ENCODE measurements around the gene TAF12.
"Not testable (repeated sequence)": the region's sequence is repeated elsewhere in the genome, so short reads cannot be mapped to it uniquely, and the experiment has no call there.

The TAF12 gene

DNA sequence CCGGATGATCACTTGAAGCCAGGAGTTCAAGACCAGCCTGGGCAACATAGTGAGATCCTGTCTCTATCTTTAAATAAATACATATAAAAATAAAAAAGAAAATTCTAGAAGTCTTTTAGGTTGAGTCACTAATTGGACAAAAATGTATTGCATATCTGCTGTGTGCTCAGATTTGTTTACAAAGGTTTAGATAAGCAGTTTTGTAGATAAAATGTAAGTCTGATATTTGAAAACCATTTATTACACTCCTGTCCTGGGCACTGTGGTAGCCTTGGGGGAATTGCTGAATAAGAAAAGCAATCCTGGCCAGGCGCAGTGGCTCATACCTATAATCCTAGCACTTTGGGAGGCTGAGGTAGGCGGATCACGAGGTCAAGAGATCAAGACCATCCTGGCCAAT lies 37.3 kb upstream of the TAF12 start:
- no peak overlapping the region for H4K91ac ChIP-seq (ENCODE audit: low read depth, low read length)
- no peak overlapping the region for H2BK5ac ChIP-seq (ENCODE audit: low read depth, low read length, poor library complexity)
- H3K27ac ChIP-seq (ENCODE audit: low read depth, low read length), result no peak overlapping the region
- no peak for DNase-seq
- no peak overlapping the region for H2BK120ac ChIP-seq (ENCODE audit: insufficient read depth, low read length, poor library complexity)
- H3K9me3 ChIP-seq (ENCODE audit: insufficient read depth, low read depth, low read length), result no peaks in the 10 kb centered on the region
- WGBS (ENCODE audit: extremely low coverage, insufficient coverage, insufficient read length), result no CpG with 5 or more reads among the region's 4 CpGs
- H3K27me3 ChIP-seq (ENCODE audit: insufficient read depth, low read length), result no peaks in the 10 kb centered on the region
- no peaks in the 10 kb centered on the region for H3K79me2 ChIP-seq (ENCODE audit: control insufficient read depth, insufficient read depth, low read length, poor library complexity)
- no peak overlapping the region for H3K14ac ChIP-seq (ENCODE audit: low read length)
- H3K18ac ChIP-seq (ENCODE audit: low read length), result no peak overlapping the region
- H2BK12ac ChIP-seq (ENCODE audit: low read length), result no peak overlapping the region
- no peak overlapping the region for H2AK5ac ChIP-seq (ENCODE audit: low read length)
- no peak overlapping the region for H3K4me3 ChIP-seq (ENCODE audit: low read depth, low read length)
- no peak overlapping the region for H4K12ac ChIP-seq (ENCODE audit: low read depth, low read length)
- no peak overlapping the region for H3K4ac ChIP-seq (ENCODE audit: low read depth, low read length)
- no peak overlapping the region for H3K23ac ChIP-seq (ENCODE audit: low read length)
- H3K9ac ChIP-seq (ENCODE audit: low read length), result no peak overlapping the region
- H3K4me1 ChIP-seq (ENCODE audit: control insufficient read depth in 1 of 2, insufficient read depth in 2 of 2, low read length in 2 of 2), result peaks cover 0 to 5% of the 10 kb centered on the region in 2 experiments
- no peak overlapping the region for H4K8ac ChIP-seq (ENCODE audit: low read depth, low read length)
- H2AFZ ChIP-seq (ENCODE audit: insufficient read depth, low read length, poor library complexity), result no peak overlapping the region
- H3K79me1 ChIP-seq (ENCODE audit: low read length), result peaks cover 3% of the 10 kb centered on the region
- H3K36me3 ChIP-seq (ENCODE audit: control insufficient read depth in 1 of 2, insufficient read depth in 2 of 2, low read length in 2 of 2), result peaks cover 2 to 11% of the 10 kb centered on the region in 2 experiments
- H3K4me2 ChIP-seq (ENCODE audit: low read length), result no peak overlapping the region

DNA sequence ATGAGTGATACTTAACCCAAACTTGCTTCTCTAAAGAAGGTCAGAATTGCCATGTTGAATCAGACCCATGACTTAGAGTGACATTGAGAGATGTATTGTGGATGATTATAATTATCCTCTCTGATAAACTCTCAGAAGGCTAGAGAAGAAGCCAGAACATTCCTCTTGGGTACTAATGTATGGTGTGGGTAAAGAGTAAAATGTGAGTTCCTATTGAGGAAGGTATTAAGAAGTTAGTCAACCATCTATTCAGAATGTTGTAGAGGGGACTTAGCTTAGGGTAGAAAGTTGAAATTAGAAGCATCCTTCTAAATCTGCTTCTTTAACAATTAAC lies 33.0 kb upstream of the TAF12 start:
- Histone ChIP-seq H4K91ac (ENCODE audit: low read depth, low read length) (no peak overlapping the region), H3K27ac (ENCODE audit: low read depth, low read length) (peak overlapping the region; percentile 90), H3K79me2 (ENCODE audit: control insufficient read depth, insufficient read depth, low read length, poor library complexity) (peaks cover 3% of the 10 kb centered on the region), H3K4me2 (ENCODE audit: low read length) (no peak overlapping the region), H3K4me1 (ENCODE audit: control insufficient read depth in 1 of 2, insufficient read depth in 2 of 2, low read length in 2 of 2) (peaks cover 0 to 6% of the 10 kb centered on the region in 2 experiments), H2BK120ac (ENCODE audit: insufficient read depth, low read length, poor library complexity) (no peak overlapping the region), H3K18ac (ENCODE audit: low read length) (no peak overlapping the region), H3K14ac (ENCODE audit: low read length) (no peak overlapping the region), H4K8ac (ENCODE audit: low read depth, low read length) (no peak overlapping the region), H3K4me3 (ENCODE audit: low read depth, low read length) (no peak overlapping the region), H2AK5ac (ENCODE audit: low read length) (no peak overlapping the region), H3K4ac (ENCODE audit: low read depth, low read length) (no peak overlapping the region), H2BK5ac (ENCODE audit: low read depth, low read length, poor library complexity) (no peak overlapping the region), H2BK12ac (ENCODE audit: low read length) (no peak overlapping the region), H3K9ac (ENCODE audit: low read length) (no peak overlapping the region), H3K36me3 (ENCODE audit: control insufficient read depth in 1 of 2, insufficient read depth in 2 of 2, low read length in 2 of 2) (peaks cover 0 to 5% of the 10 kb centered on the region in 2 experiments), H2AFZ (ENCODE audit: insufficient read depth, low read length, poor library complexity) (no peak overlapping the region), H3K9me3 (ENCODE audit: insufficient read depth, low read depth, low read length) (no peaks in the 10 kb centered on the region), H3K79me1 (ENCODE audit: low read length) (peaks cover 4% of the 10 kb centered on the region), H3K23ac (ENCODE audit: low read length) (no peak overlapping the region), H4K12ac (ENCODE audit: low read depth, low read length) (no peak overlapping the region), H3K27me3 (ENCODE audit: insufficient read depth, low read length) (no peaks in the 10 kb centered on the region)
- no peak for DNase-seq

DNA sequence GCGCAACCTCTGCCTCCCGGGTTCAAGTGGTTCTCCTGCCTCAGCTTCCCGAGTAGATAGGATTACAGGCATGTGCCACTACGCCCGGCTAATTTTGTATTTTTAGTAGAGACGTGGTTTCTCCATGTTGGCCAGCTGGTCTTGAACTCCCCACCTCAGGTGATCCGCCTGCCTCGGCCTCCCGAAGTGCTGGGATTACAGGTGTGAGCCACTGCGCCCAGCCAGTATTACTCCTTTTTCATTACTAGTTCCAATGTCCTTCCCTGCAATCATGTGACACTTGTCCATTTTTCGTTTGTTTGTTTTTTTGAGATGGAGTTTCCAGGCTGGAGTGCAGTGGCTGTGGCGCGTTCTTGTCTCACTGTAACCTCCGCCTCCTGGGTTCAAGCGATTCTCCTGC lies 30.1 kb upstream of the TAF12 start:
- H3K9me3 ChIP-seq (ENCODE audit: insufficient read depth, low read depth, low read length); H3K36me3 ChIP-seq (ENCODE audit: control insufficient read depth in 1 of 2, insufficient read depth in 2 of 2, low read length in 2 of 2); H3K4me2 ChIP-seq (ENCODE audit: low read length); H4K12ac ChIP-seq (ENCODE audit: low read depth, low read length); H3K4me3 ChIP-seq (ENCODE audit: low read depth, low read length); H2AFZ ChIP-seq (ENCODE audit: insufficient read depth, low read length, poor library complexity); H2BK120ac ChIP-seq (ENCODE audit: insufficient read depth, low read length, poor library complexity); H3K27me3 ChIP-seq (ENCODE audit: insufficient read depth, low read length); H2AK5ac ChIP-seq (ENCODE audit: low read length); H3K14ac ChIP-seq (ENCODE audit: low read length); H3K4me1 ChIP-seq (ENCODE audit: control insufficient read depth in 1 of 2, insufficient read depth in 2 of 2, low read length in 2 of 2); H2BK5ac ChIP-seq (ENCODE audit: low read depth, low read length, poor library complexity); H3K18ac ChIP-seq (ENCODE audit: low read length); H3K9ac ChIP-seq (ENCODE audit: low read length); DNase-seq; H3K27ac ChIP-seq (ENCODE audit: low read depth, low read length); H4K91ac ChIP-seq (ENCODE audit: low read depth, low read length); H2BK12ac ChIP-seq (ENCODE audit: low read length); H3K23ac ChIP-seq (ENCODE audit: low read length); H4K8ac ChIP-seq (ENCODE audit: low read depth, low read length): not testable (repeated sequence)
- Histone ChIP-seq H3K79me2 (ENCODE audit: control insufficient read depth, insufficient read depth, low read length, poor library complexity) (peaks cover 13% of the 10 kb centered on the region), H3K4ac (ENCODE audit: low read depth, low read length) (peak overlapping the region; percentile 21), H3K79me1 (ENCODE audit: low read length) (peaks cover 19% of the 10 kb centered on the region)
- WGBS (ENCODE audit: extremely low coverage, insufficient coverage, insufficient read length), result no CpG with 5 or more reads among the region's 15 CpGs

DNA sequence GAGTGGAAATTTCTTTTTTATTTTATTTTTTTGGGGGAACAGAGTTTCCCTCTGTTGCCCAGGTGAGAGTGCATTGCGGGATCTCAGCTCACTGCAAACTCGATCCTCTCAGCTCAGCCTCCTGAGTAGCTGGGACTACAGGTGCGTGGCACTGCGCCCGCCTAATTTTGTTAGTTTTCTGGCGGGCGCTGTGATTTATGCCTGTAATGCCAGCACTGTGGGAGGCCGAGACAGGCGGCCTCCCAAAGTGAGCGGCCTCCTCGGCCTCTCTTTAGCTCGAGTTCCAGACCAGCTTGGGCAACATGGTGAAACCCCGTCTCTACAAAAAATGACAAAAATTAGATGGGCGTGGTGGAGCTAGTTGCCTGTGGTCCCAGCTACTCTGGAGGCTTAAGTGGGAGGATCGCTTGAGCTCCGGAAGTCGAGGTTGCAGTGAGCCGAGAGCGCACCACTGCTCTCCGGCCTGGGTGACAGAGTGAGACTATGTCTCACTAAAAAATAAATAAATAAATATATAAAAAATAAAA lies 28.4 kb upstream of the TAF12 start:
- Histone ChIP-seq H3K14ac (ENCODE audit: low read length) (no peak overlapping the region), H2BK5ac (ENCODE audit: low read depth, low read length, poor library complexity) (no peak overlapping the region), H3K4me2 (ENCODE audit: low read length) (no peak overlapping the region), H3K9me3 (ENCODE audit: insufficient read depth, low read depth, low read length) (no peaks in the 10 kb centered on the region), H3K27me3 (ENCODE audit: insufficient read depth, low read length) (no peaks in the 10 kb centered on the region), H3K4me3 (ENCODE audit: low read depth, low read length) (no peak overlapping the region), H4K8ac (ENCODE audit: low read depth, low read length) (no peak overlapping the region), H3K36me3 (ENCODE audit: control insufficient read depth in 1 of 2, insufficient read depth in 2 of 2, low read length in 2 of 2) (peaks cover 0 to 2% of the 10 kb centered on the region in 2 experiments), H3K79me2 (ENCODE audit: control insufficient read depth, insufficient read depth, low read length, poor library complexity) (peaks cover 13% of the 10 kb centered on the region), H4K91ac (ENCODE audit: low read depth, low read length) (no peak overlapping the region), H2AK5ac (ENCODE audit: low read length) (no peak overlapping the region), H3K27ac (ENCODE audit: low read depth, low read length) (no peak overlapping the region), H4K12ac (ENCODE audit: low read depth, low read length) (no peak overlapping the region), H3K9ac (ENCODE audit: low read length) (no peak overlapping the region), H3K18ac (ENCODE audit: low read length) (no peak overlapping the region), H2BK120ac (ENCODE audit: insufficient read depth, low read length, poor library complexity) (no peak overlapping the region), H2AFZ (ENCODE audit: insufficient read depth, low read length, poor library complexity) (no peak overlapping the region), H3K4me1 (ENCODE audit: control insufficient read depth in 1 of 2, insufficient read depth in 2 of 2, low read length in 2 of 2) (peaks cover 3 to 6% of the 10 kb centered on the region in 2 experiments), H2BK12ac (ENCODE audit: low read length) (no peak overlapping the region), H3K79me1 (ENCODE audit: low read length) (peaks cover 23% of the 10 kb centered on the region), H3K4ac (ENCODE audit: low read depth, low read length) (no peak overlapping the region), H3K23ac (ENCODE audit: low read length) (no peak overlapping the region)
- DNase-seq, result peak; percentile 67 to 82
- no CpG with 5 or more reads among the region's 20 CpGs for WGBS (ENCODE audit: extremely low coverage, insufficient coverage, insufficient read length)
